Mucosa of rectum (tissue), 2 donors: ENCODE measurements around the gene COMMD1.

Experiments used
- H3K27ac ChIP-seq, 2 donors: one replicate each; pipeline ENCODE4 v1.7.0; 2013; ENCODE audit warnings: inconsistent platforms in 2 of 2, low read depth in 2 of 2, low read length in 2 of 2
- H3K27me3 ChIP-seq, 2 donors: one replicate each; pipeline ENCODE4 v1.7.0; 2013; ENCODE audit warnings: low read length in 2 of 2; ENCODE audit not compliant: control insufficient read depth in 2 of 2, insufficient read depth in 2 of 2
- H3K36me3 ChIP-seq, 2 donors: one replicate each; pipeline ENCODE4 v1.7.0; 2013; ENCODE audit warnings: low read length in 2 of 2; ENCODE audit not compliant: control insufficient read depth in 2 of 2, insufficient read depth in 2 of 2
- H3K4me1 ChIP-seq, 2 donors: one replicate each; pipeline ENCODE4 v1.7.0; 2013; ENCODE audit warnings: low read length in 2 of 2, mild to moderate bottlenecking in 1 of 2; ENCODE audit not compliant: control insufficient read depth in 2 of 2, insufficient read depth in 2 of 2
- H3K4me3 ChIP-seq, 2 donors: one replicate each; pipeline ENCODE4 v1.7.0; 2013; ENCODE audit warnings: low read length in 2 of 2
- H3K9ac ChIP-seq, 2 donors: one replicate each; pipeline ENCODE4 v1.7.0; 2013; ENCODE audit warnings: low read length in 2 of 2, low read depth in 1 of 2, mild to moderate bottlenecking in 1 of 2
- H3K9me3 ChIP-seq, 2 donors: one replicate each; pipeline ENCODE4 v1.7.0; 2013; ENCODE audit warnings: low read length in 2 of 2; ENCODE audit not compliant: control insufficient read depth in 2 of 2
- donor health status: healthy.
- donor health status: Normal muscosa, but diverticular disease.

Gene COMMD1

GRCh38 chr2:62163106-62163831 lies 257.8 kb downstream of the COMMD1 start:
- Histone ChIP-seq H3K9me3 (no peaks in the 10 kb centered on the region), H3K9ac (no peak overlapping the region), H3K4me1 (peaks cover 0 to 3% of the 10 kb centered on the region in 2 donors), H3K4me3 (no peak overlapping the region), H3K36me3 (no peaks in the 10 kb centered on the region), H3K27ac (no peak overlapping the region), H3K27me3 (no peaks in the 10 kb centered on the region)

GRCh38 chr2:62163834-62164233 lies 258.4 kb downstream of the COMMD1 start:
- Histone ChIP-seq H3K27ac (no peak overlapping the region), H3K4me3 (no peak overlapping the region), H3K27me3 (no peaks in the 10 kb centered on the region), H3K9me3 (no peaks in the 10 kb centered on the region), H3K36me3 (no peaks in the 10 kb centered on the region), H3K4me1 (peaks cover 0 to 3% of the 10 kb centered on the region in 2 donors), H3K9ac (no peak overlapping the region)

GRCh38 chr2:62175728-62176127 lies 270.3 kb downstream of the COMMD1 start:
- no peak overlapping the region for H3K27ac ChIP-seq
- H3K4me3 ChIP-seq, result no peak overlapping the region
- H3K9ac ChIP-seq, result no peak overlapping the region
- H3K4me1 ChIP-seq, result no peaks in the 10 kb centered on the region
- no peaks in the 10 kb centered on the region for H3K9me3 ChIP-seq
- H3K27me3 ChIP-seq, result no peaks in the 10 kb centered on the region
- H3K36me3 ChIP-seq, result no peaks in the 10 kb centered on the region

GRCh38 chr2:62176801-62177200 lies 271.3 kb downstream of the COMMD1 start:
- Histone ChIP-seq H3K4me3 (no peak overlapping the region), H3K9ac (no peak overlapping the region), H3K4me1 (no peaks in the 10 kb centered on the region), H3K9me3 (no peaks in the 10 kb centered on the region), H3K27ac (no peak overlapping the region), H3K27me3 (no peaks in the 10 kb centered on the region), H3K36me3 (no peaks in the 10 kb centered on the region)

GRCh38 chr2:62177392-62178049 lies 272.0 kb downstream of the COMMD1 start:
- Histone ChIP-seq H3K36me3 (no peaks in the 10 kb centered on the region), H3K9me3 (no peaks in the 10 kb centered on the region), H3K4me1 (no peaks in the 10 kb centered on the region), H3K4me3 (no peak overlapping the region), H3K27me3 (no peaks in the 10 kb centered on the region), H3K27ac (no peak overlapping the region), H3K9ac (no peak overlapping the region)

- no peak overlapping the region for H3K27ac ChIP-seq
- H3K36me3 ChIP-seq, result no peaks in the 10 kb centered on the region
- no peak overlapping the region for H3K4me3 ChIP-seq
- H3K9me3 ChIP-seq, result no peaks in the 10 kb centered on the region
- no peaks in the 10 kb centered on the region for H3K27me3 ChIP-seq
- H3K4me1 ChIP-seq, result no peaks in the 10 kb centered on the region
- no peak overlapping the region for H3K9ac ChIP-seq
Observed at GRCh38 chr2:62178741-62179271, 273.3 kb downstream of the COMMD1 start.

- H3K4me3 ChIP-seq, result no peak overlapping the region
Observed at GRCh38 chr2:62180975-62181374, 275.5 kb downstream of the COMMD1 start.

GRCh38 chr2:62181843-62182242 lies 276.4 kb downstream of the COMMD1 start:
- Histone ChIP-seq H3K4me3 (no peak overlapping the region), H3K9ac (no peak overlapping the region), H3K9me3 (no peaks in the 10 kb centered on the region), H3K4me1 (no peaks in the 10 kb centered on the region), H3K36me3 (no peaks in the 10 kb centered on the region), H3K27me3 (no peaks in the 10 kb centered on the region), H3K27ac (no peak overlapping the region)

More at GRCh38 chr2:62180975-62181374, 275.5 kb downstream of the COMMD1 start:
- Histone ChIP-seq H3K27ac (no peak overlapping the region), H3K27me3 (no peaks in the 10 kb centered on the region), H3K4me1 (no peaks in the 10 kb centered on the region), H3K9me3 (no peaks in the 10 kb centered on the region), H3K36me3 (no peaks in the 10 kb centered on the region), H3K9ac (no peak overlapping the region)

- H3K9me3 ChIP-seq, result no peaks in the 10 kb centered on the region
- H3K4me3 ChIP-seq, result no peak overlapping the region
- no peaks in the 10 kb centered on the region for H3K4me1 ChIP-seq
- no peak overlapping the region for H3K27ac ChIP-seq
- no peaks in the 10 kb centered on the region for H3K27me3 ChIP-seq
- H3K9ac ChIP-seq, result no peak overlapping the region
- no peaks in the 10 kb centered on the region for H3K36me3 ChIP-seq
Observed at GRCh38 chr2:62184512-62185230, 279.2 kb downstream of the COMMD1 start.
